Measurements from ENCODE around the gene HMGB2.

Gene HMGB2

GRCh38 chr4:173314715-173315114 is 19.4 kb downstream of the HMGB2 start:
- TF ChIP-seq POLR2AphosphoS5 (IDR thresholded peaks at IDR 0.05; ENCODE audit: low read depth) (no peak), CTCF (IDR thresholded peaks at IDR 0.05; ENCODE audit: insufficient read depth, low read length) (no peak), SPI1 (IDR thresholded peaks at IDR 0.05; ENCODE audit: borderline replicate concordance, low read depth) (no peak), GABPA (IDR thresholded peaks at IDR 0.05; ENCODE audit: low read depth) (no peak)
- TF ChIP-seq, protein P1, sequence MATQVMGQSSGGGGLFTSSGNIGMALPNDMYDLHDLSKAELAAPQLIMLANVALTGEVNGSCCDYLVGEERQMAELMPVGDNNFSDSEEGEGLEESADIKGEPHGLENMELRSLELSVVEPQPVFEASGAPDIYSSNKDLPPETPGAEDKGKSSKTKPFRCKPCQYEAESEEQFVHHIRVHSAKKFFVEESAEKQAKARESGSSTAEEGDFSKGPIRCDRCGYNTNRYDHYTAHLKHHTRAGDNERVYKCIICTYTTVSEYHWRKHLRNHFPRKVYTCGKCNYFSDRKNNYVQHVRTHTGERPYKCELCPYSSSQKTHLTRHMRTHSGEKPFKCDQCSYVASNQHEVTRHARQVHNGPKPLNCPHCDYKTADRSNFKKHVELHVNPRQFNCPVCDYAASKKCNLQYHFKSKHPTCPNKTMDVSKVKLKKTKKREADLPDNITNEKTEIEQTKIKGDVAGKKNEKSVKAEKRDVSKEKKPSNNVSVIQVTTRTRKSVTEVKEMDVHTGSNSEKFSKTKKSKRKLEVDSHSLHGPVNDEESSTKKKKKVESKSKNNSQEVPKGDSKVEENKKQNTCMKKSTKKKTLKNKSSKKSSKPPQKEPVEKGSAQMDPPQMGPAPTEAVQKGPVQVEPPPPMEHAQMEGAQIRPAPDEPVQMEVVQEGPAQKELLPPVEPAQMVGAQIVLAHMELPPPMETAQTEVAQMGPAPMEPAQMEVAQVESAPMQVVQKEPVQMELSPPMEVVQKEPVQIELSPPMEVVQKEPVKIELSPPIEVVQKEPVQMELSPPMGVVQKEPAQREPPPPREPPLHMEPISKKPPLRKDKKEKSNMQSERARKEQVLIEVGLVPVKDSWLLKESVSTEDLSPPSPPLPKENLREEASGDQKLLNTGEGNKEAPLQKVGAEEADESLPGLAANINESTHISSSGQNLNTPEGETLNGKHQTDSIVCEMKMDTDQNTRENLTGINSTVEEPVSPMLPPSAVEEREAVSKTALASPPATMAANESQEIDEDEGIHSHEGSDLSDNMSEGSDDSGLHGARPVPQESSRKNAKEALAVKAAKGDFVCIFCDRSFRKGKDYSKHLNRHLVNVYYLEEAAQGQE (IDR thresholded peaks at IDR 0.05; ENCODE audit: insufficient replicate concordance, low read depth) = no peak
- H3K27ac ChIP-seq (replicated peaks) = no peak overlapping the region
- H3K4me3 ChIP-seq (replicated peaks; ENCODE audit: insufficient read depth, low read length) = no peak overlapping the region
- no peak for DNase-seq (ENCODE audit: low read depth in 1 of 2, low spot score in 1 of 2)
- H3K27me3 ChIP-seq (ENCODE audit: insufficient read depth, poor library complexity, severe bottlenecking) = no peaks in the 10 kb centered on the region

DNA sequence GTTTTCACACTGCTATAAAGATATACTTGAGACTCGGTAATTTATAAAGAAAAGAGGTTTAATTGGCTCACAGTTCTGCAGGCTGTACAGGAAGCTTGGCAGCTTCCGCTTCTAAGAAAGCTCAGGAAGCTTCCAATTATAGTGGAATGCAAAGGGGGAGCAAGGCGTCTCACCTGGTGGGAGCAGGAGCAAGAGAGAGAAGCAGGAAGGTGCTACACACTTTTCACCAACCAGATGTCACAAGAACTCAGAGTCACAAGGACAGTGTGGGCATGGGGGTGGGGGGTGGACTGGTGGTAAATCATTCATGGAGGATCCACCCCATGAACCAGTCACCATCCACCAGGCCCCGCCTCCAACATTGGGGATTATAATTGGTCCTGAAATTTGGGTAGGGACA is 22.8 kb downstream of the HMGB2 start:
- H3K27ac ChIP-seq (replicated peaks) = no peak overlapping the region
- H3K27me3 ChIP-seq (ENCODE audit: insufficient read depth, poor library complexity, severe bottlenecking) = no peaks in the 10 kb centered on the region
- H3K4me3 ChIP-seq (replicated peaks; ENCODE audit: insufficient read depth, low read length) = no peak overlapping the region
- TF ChIP-seq CTCF (IDR thresholded peaks at IDR 0.05; ENCODE audit: insufficient read depth, low read length) = no peak
- no peak for DNase-seq (ENCODE audit: low read depth in 1 of 2, low spot score in 1 of 2)

DNA sequence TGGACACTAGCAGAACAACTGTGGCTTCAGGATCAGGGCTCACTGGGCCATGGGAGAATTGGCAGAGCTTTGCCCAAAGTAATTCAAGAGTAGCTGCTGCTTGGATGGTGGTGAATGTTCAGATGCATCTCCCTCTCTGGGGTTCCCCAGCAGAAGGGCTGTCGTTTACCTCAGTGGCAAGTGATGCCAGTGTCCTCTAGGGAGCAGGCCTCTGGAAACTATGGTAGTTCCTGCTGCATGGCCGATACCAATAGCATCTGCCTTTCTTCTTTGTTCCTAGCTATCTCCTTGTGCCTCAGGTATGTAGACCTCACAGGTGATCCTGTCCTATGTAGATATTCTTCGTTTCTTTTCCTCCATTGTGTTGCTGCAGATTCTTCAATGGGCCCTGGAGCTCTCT is 26.4 kb downstream of the HMGB2 start:
- Histone ChIP-seq H3K27ac (replicated peaks) (no peak overlapping the region), H3K27me3 (ENCODE audit: insufficient read depth, poor library complexity, severe bottlenecking) (no peaks in the 10 kb centered on the region), H3K4me3 (replicated peaks; ENCODE audit: insufficient read depth, low read length) (no peak overlapping the region)
- TF ChIP-seq CTCF (IDR thresholded peaks at IDR 0.05; ENCODE audit: insufficient read depth, low read length) (no peak), GABPA (IDR thresholded peaks at IDR 0.05; ENCODE audit: low read depth) (no peak), POLR2AphosphoS5 (IDR thresholded peaks at IDR 0.05; ENCODE audit: low read depth) (no peak), SPI1 (IDR thresholded peaks at IDR 0.05; ENCODE audit: borderline replicate concordance, low read depth) (no peak)
- TF ChIP-seq, protein P1 (IDR thresholded peaks at IDR 0.05; ENCODE audit: insufficient replicate concordance, low read depth) = no peak
- DNase-seq (ENCODE audit: low read depth in 1 of 2, low spot score in 1 of 2) = no peak

- Histone ChIP-seq H3K4me3 (replicated peaks; ENCODE audit: insufficient read depth, low read length) (no peak overlapping the region), H3K27ac (replicated peaks) (peak overlapping the region; percentile 35; the same call in 1 of the 2 replicates), H3K27me3 (ENCODE audit: insufficient read depth, poor library complexity, severe bottlenecking) (no peaks in the 10 kb centered on the region)
- TF ChIP-seq CTCF (IDR thresholded peaks at IDR 0.05; ENCODE audit: insufficient read depth, low read length) = peak; percentile 34
- no peak for TF ChIP-seq GABPA (IDR thresholded peaks at IDR 0.05; ENCODE audit: low read depth)
- DNase-seq (ENCODE audit: low read depth in 1 of 2, low spot score in 1 of 2) = peak in 1 of 2 experiments; percentile 26
These were observed 32.5 kb downstream of the HMGB2 start for GRCh38 chr4:173301518-173302201.
